ENCODE data around the gene LDLRAD4. TPM values are rescaled to one million over a fixed set of nuclear protein-coding genes. Genes with fewer than 3 reads are reported as not detected.

Gene LDLRAD4
- total and polyA plus RNA-seq, 11 donors = 10.4 to 44.0 (median 29.6) TPM

GRCh38 chr18:13542520-13542847 lies 323.9 kb downstream of the LDLRAD4 start:
- Histone ChIP-seq H3K4me1 (peaks cover 0 to 63% (median 24%) of the 10 kb centered on the region in 12 donors), H3K4me3 (no peak overlapping the region), H3K9me3 (no peaks in the 10 kb centered on the region), H3K27me3 (no peaks in the 10 kb centered on the region), H3K27ac (peak overlapping the region in 6 of 12 donors; percentile 10 to 80 (median 42)), H3K36me3 (no peaks in the 10 kb centered on the region)
- DNase-seq (no peak), ATAC-seq (peak in 2 of 4 donors; percentile 2 to 9)
- intact Hi-C loops (cut with DNase I) = loop anchor here in 2 of 10 donors (10.0 kb wide), 2 partner anchors 182 to 548 kb away; partner anchors contain the start of genes CEP192 (in 1 of the 2), FAM210A (in 1 of the 2) and RNMT (in 1 of the 2)
- TF ChIP-seq CTCF (IDR thresholded peaks at IDR 0.05) (no peak), POLR2A (IDR thresholded peaks at IDR 0.05) (no peak)
- WGBS, 4 donors = 70 to 80% (median 73%) methylated on average over 7 of the region's 7 CpGs

- no peak for TF ChIP-seq POLR2A (IDR thresholded peaks at IDR 0.05)
- no peak for TF ChIP-seq CTCF (IDR thresholded peaks at IDR 0.05)
- Histone ChIP-seq H3K4me1 (peaks cover 0 to 69% (median 22%) of the 10 kb centered on the region in 12 donors), H3K4me3 (no peak overlapping the region), H3K9me3 (no peaks in the 10 kb centered on the region), H3K36me3 (no peaks in the 10 kb centered on the region), H3K27me3 (no peaks in the 10 kb centered on the region), H3K27ac (peak overlapping the region in 7 of 12 donors; percentile 2 to 80 (median 67))
- DNase-seq (no peak), ATAC-seq (no peak)
- intact Hi-C loops (cut with DNase I) = loop anchor here in 2 of 10 donors (10.0 kb wide), 2 partner anchors 182 to 548 kb away; partner anchors contain the start of genes CEP192 (in 1 of the 2), FAM210A (in 1 of the 2) and RNMT (in 1 of the 2)
- 85 to 90% (median 88%) methylated on average over 4 of the region's 4 CpGs for WGBS, 4 donors
Measured at GRCh38 chr18:13543144-13543543, 324.6 kb downstream of the LDLRAD4 start.

- ATAC-seq (peak; percentile 16 to 76 (median 72)), DNase-seq (peak in 1 of 5 donors; percentile 58)
- WGBS, 4 donors = 79 to 82% (median 80%) methylated on average over 25 of the region's 25 CpGs
- Histone ChIP-seq H3K9me3 (no peaks in the 10 kb centered on the region), H3K27ac (peak overlapping the region in 10 of 12 donors; percentile 1 to 80 (median 59)), H3K36me3 (no peaks in the 10 kb centered on the region), H3K27me3 (no peaks in the 10 kb centered on the region), H3K4me3 (peak overlapping the region in 1 of 12 donors; percentile 31), H3K4me1 (peaks cover 0 to 69% (median 21%) of the 10 kb centered on the region in 12 donors)
- intact Hi-C loops (cut with DNase I) = loop anchor here in 2 of 10 donors (10.0 kb wide), 2 partner anchors 181 to 549 kb away; partner anchors contain the start of genes CEP192 (in 1 of the 2), FAM210A (in 1 of the 2) and RNMT (in 1 of the 2)
- TF ChIP-seq CTCF (IDR thresholded peaks at IDR 0.05) (no peak), POLR2A (IDR thresholded peaks at IDR 0.05) (no peak)
Measured at GRCh38 chr18:13543811-13544732, 325.5 kb downstream of the LDLRAD4 start.

GRCh38 chr18:13544953-13545352 lies 326.4 kb downstream of the LDLRAD4 start:
- Histone ChIP-seq H3K4me1 (peaks cover 3 to 69% (median 21%) of the 10 kb centered on the region in 12 donors), H3K9me3 (no peaks in the 10 kb centered on the region), H3K27me3 (no peaks in the 10 kb centered on the region), H3K27ac (peak overlapping the region in 3 of 12 donors; percentile 49 to 80 (median 67)), H3K4me3 (peak overlapping the region in 1 of 12 donors; percentile 31), H3K36me3 (no peaks in the 10 kb centered on the region)
- 96 to 100% (median 97%) methylated on average over 8 of the region's 8 CpGs for WGBS, 4 donors
- DNase-seq (no peak), ATAC-seq (no peak)
- TF ChIP-seq CTCF (IDR thresholded peaks at IDR 0.05) = no peak
- no peak for TF ChIP-seq POLR2A (IDR thresholded peaks at IDR 0.05)
- intact Hi-C loops (cut with DNase I) = loop anchor here in 2 of 10 donors (10.0 kb wide), 2 partner anchors 180 to 550 kb away; partner anchors contain the start of genes CEP192 (in 1 of the 2), FAM210A (in 1 of the 2) and RNMT (in 1 of the 2)
